ENCODE measurements around the gene TCL1A. TPM values are rescaled to one million over a fixed set of nuclear protein-coding genes. Genes with fewer than 3 reads are reported as not detected.
"Not testable (repeated sequence)": the region's sequence is repeated elsewhere in the genome, so short reads cannot be mapped to it uniquely, and the experiment has no call there.

Gene TCL1A
- total RNA-seq, 1 donor from 2014 or later, result not detected

DNA sequence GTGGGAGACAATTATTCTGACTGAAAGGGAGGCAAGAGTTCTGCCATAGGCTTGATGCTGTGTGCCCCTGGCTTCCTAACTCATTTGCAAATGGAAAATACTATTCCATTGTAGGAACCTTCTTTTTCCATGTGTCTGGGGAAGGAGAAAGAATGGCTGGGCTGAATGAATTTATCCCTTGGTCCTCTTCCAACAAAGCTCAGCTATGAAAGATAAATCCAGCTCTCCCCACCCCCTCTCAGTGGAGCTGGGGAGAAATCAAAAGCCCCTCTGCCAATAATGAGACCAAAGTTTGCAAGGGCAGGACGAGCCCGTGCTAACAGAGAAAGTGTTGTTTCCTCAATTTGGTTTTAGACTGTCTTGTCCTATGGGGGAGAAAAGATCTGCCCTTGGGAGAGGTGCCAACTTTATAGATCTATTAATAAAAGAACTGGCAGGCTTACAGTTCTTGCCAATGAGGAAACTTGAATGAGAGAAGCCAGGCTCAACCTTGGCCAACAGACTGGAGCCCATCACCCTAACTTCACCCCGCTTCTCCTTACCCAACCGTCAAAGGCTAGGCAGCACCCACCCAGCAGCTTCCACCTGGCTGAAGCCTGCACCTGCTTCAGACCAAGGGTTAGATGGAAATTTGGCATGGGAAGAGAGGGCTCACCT is 36.6 kb downstream of the TCL1A start:
- no peak for DNase-seq (ENCODE audit: low read depth, low spot score)

DNA sequence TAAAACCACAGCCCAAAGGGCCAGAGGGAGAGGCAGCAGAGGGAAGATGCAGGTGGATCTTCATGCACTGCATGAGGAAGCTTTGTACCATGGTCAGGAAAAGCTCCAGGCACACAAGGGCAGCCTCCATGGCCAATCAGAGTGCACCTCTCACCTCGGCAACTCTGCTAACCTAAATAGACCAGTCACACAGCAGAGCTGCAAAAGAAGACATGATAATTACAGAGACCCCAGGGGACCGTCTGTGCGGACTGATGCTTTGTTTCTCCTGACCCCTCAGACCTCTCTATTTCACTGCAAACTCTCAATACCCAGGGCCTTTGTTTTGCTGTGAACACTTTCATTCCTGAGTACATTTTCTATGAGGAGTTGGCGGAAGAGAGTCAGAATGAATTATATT is 38.4 kb downstream of the TCL1A start:
- no peak for DNase-seq (ENCODE audit: low read depth, low spot score)

DNA sequence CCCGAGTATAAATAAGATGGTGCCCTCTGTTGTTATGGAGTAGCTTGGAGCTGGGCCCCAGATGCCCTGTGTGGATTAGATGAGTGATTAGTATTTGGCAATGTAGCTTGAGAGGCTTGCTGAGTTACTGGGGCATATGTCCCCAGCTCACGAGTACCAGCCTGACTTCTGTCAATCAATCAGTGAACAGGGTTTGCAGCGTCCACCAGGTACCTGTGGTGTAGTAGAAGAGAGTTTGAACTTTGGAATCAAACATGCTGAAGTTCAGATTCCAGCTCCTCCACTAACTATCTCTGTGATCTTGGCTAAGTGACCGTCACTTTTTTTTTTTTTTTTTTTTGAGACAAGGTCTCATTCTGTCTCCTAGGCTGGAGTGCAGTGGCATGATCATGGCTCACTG is 39.3 kb downstream of the TCL1A start:
- DNase-seq (ENCODE audit: low read depth, low spot score), result no peak

DNA sequence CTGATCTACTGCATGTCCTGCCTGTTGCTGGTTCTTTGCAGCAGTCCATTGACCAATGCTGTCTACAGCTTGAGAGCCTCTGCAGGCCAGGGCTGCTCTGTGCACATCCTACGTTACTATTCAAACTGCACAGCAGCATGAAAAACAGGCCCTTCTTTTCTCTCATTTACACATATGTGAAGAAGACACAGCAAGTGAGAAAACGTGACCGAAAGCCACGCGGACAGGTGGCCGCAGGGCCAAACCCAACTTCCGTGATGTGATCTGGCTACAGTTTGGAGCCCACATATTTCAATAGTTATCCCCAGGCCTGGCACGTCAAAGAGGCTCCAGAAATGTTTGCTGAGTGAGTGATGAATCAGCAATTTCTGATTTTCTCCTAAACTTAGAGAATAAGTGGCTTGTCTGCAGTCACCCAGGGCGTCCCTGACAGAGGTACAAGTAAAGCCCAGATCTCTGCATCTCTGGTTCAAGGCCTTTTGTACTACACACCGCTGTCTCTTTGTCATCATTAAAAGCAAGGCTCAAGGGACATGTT is 45.6 kb downstream of the TCL1A start:
- no peak for DNase-seq (ENCODE audit: low read depth, low spot score)

DNA sequence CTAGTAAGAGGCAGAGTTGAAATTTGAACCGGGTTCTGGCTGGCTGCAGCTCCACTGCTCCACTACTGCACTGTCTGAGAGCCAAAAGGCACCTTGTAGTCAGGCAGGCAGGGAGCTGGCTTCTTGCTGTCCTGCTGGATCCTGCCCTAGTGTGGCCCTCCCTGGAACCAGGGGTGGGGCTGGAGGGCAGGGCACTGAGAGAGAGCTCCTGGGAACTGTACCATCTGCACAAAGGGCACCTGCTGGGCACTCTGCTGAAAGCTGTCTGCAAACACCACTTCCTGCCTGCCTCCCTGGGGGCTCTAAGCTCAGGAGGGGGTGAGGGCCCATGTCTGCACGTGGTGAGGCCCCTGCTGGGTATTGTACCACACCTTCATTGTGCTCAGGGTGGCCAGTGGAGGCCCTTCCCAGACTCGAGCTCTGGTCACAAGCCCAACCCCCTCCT is 46.7 kb downstream of the TCL1A start:
- DNase-seq (ENCODE audit: low read depth, low spot score), result no peak

DNA sequence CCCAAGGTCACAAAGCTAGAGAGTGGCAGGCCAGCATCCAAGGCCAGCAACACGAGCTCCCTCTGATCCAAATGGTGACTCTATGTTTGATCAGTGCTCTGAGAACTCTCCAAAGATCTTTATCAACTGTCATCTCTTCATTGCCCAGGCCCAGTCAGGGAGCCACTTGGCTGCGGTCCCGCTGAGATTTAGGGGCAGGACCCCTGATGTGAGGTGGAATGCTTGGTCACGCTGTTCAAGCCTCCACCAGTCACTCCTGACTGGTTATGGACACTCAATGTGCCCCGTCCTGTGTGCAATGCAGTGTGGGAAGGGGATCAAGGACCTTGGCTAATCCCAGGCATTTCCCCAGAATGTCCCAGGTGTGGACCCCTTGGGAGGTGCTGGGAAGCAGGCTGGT is 47.5 kb downstream of the TCL1A start:
- no peak for DNase-seq (ENCODE audit: low read depth, low spot score)

DNA sequence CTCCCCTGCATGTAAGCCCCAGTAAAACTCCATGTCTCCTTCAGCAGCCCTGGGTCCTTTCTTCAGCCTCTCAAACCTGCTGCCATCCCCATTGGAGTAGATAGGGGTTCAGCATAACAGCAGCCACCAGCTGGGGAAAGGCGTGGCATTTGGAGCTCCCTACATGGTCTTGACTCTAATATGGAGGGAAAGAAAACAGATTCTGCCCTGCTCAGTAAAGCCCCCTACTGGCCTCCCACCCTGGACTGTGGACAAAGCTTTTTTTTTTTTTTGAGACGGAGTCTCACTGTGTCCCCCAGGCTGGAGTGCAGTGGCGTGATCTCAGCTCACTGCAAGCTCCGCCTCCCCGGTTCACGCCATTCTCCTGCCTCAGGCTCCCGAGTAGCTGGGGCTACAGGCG is 48.4 kb downstream of the TCL1A start:
- not testable (repeated sequence) for DNase-seq (ENCODE audit: low read depth, low spot score)

DNA sequence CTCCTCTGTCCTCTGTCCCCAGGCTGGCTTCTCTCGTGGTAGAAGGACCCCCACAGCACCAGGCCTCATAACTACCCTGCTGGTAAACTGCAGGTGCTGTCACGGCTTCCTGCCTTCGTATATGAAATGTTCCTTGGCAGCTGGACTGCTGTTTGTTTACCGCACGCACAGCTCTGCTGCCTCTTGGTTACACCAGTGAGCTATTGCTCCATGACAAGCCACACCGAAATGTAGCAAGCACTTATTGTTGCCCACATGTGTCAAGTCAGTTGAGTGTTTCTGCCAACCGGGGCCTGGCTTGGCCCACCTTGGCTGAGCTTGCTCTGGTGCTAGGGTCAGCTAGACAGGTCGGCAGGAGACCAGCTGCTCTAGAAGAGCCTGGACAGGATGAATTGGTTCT is 49.4 kb downstream of the TCL1A start:
- DNase-seq (ENCODE audit: low read depth, low spot score), result no peak

DNA sequence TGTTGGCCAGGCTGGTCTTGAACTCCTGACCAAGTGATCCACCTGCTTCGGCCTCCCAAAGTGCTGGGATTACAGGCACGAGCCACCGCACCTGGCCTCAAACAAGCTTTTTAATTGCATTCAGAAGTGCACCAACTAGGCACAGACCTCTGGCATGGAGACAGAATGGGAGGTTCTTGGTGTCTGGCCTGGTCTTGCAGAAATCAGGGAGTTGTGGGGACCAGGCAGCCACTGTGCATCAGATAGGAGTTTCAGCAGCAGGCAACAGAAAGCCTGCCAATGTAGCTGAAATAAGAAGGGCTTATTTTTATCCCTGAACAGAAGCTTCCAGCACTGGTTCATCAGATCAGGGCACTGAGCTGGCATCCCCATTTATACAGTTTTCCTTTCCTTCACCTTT is 49.9 kb downstream of the TCL1A start:
- no peak for DNase-seq (ENCODE audit: low read depth, low spot score)

DNA sequence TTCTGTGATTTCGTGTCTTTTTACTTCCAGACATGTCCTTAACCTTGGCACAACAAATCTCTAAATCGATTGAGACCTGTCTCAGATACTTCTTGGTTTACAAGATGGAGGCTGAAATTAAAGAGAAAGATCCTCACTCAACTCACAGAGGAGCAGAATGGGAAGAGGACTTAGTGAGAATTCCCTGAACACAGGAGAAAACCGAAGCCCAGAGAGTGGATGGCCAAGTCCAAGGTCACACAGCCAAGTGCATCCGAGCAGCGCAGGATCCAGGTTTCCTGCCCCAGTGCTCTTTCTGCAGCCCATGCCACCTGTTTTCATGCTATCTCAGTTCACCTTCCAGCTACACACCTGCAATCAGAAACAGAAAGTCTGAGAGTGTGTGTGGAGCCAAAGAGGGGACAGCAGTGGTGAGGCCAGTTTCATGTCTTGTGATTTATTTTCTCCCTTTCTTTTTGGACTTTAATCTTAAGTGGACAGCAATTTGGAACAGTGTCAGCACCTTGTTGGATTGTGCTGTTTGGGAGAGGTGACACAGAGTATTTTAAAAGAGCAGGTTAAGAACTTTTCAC is 50.6 kb downstream of the TCL1A start:
- DNase-seq (ENCODE audit: low read depth, low spot score), result no peak

DNA sequence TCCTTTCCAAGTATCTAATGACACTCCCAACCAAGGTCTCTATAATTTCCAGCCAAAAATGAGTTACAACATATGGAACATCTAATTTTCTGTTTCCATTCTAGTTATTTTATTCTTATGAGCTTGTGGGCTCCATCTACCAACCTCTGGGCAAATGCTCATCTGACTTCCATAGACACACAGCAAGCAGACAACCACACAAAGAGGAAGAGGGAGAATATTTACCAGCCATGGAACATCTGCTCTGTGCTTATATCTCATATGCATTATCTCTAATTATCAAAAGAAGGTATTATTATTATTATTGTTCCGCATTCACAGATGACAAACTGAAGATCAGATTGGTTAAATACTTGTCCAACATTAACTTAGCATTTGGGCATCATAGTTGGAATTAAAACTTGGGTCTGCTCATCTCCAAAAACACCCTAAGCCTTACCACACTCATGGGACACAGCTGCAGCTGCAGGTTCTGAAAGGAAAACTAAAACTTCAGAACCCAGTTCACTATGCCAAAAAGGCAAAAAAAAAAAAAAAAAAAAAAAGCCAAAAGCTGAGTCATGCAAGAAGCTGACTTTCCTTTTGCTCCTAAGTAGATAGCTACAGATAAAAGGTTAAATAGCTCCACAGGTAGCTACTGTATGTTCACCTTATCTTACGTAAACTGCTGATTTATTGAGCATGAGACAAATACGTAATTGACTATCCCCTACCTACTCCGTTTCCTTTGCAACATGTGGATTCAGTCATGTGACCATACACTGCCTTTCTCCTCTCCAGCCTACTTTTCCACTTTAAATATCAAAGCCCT is 51.3 kb downstream of the TCL1A start:
- no peak for DNase-seq (ENCODE audit: low read depth, low spot score)

DNA sequence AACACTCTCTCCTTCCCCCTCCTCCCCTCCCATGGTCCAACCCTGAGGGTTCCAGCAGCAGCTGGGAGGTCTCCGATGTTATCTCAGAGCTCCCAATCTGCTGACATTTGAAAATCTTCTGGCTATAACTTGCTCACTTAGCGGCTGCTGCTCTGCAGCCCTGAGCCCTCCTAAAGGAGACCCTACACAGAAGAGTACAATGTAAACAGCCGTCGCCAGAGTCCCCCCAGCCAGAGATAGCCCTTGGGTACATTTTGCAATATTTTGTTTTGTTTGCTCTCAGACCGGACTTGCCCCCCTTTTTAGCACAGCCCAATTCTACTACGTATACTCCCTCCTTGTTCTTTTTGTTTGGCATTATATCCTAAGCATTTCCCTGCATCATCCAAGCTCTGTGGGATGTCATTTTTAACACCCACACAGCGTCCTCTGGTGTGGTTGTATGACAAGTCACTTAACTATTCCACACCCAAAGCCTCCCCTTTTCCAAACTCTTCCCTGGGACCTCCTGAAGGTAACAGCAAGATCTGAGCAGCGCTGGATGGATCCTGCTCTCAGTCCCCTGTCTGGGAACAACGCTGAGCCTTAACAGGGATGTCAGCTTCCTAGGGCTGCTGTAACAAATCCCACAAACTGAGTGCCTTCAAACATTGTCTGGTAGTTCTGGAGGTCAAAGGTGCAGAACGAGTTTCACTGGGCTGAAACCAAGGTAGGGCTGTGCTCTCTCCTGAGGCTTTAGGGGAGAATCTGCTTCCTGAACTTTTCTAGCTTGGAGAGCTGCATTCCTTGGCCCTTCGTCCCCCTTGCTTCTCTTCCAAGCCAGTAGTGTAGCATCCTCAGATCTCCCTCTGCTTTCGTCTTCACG is 53.0 kb downstream of the TCL1A start:
- no peak for DNase-seq (ENCODE audit: low read depth, low spot score)

DNA sequence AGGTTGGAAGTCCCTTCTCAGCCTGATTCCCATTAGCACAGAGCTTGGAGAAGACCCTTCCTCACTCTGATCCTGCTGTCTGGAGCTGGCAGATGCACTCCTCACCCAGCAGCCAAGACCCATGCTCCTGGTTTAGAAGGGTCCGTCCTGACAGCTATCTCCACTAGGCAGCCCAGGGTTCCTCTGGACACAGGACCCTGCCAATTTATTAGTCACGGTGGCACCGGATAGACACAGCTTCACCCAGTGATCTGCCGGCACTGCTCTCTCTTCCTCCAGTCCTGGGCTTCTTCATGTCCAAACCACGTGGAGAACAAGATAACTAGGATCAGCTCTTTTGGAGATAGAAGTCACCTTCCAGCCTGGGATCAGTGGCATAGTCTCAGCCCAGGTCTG is 53.9 kb downstream of the TCL1A start:
- no peak for DNase-seq (ENCODE audit: low read depth, low spot score)

Other genes starting within 250 kb of the TCL1A start
- gene SYNE3, start 197.5 kb downstream of the TCL1A start, total RNA-seq, result 11.5 and 15.5 TPM in 2 replicates
- 63.7 and 65.7 TPM in 2 replicates for gene GLRX5, start 179.1 kb downstream of the TCL1A start, total RNA-seq
- not detected in 2 replicates for gene TCL1B, start 27.7 kb downstream of the TCL1A start, total RNA-seq
- gene TUNAR, start 162.7 kb upstream of the TCL1A start, total RNA-seq, result not detected in 2 replicates